Dermis blood vessel endothelial cell (primary cell): ENCODE data around the gene SHF. TPM values are rescaled to one million over a fixed set of nuclear protein-coding genes. Genes with fewer than 3 reads are reported as not detected.
"Not testable (repeated sequence)": the region's sequence is repeated elsewhere in the genome, so short reads cannot be mapped to it uniquely, and the experiment has no call there.

Experiments
- DNase-seq: peaks from one replicate; pipeline ENCODE4 v3.0.0; 2010
- total RNA-seq: library from RNA; depleted of rRNA; stranded (reverse); fragments of >200 nt; gene quantifications from 2 replicates; pipeline ENCODE4 v1.2.3, GENCODE V29; 2014

The SHF gene
- total RNA-seq, 1 donor from 2014 or later = 3.7 TPM

- no peak for DNase-seq
Measured at GRCh38 chr15:45146405-45146804, 41.4 kb downstream of the SHF start.

GRCh38 chr15:45144775-45145174 lies 43.0 kb downstream of the SHF start:
- no peak for DNase-seq

GRCh38 chr15:45143946-45144345 lies 43.8 kb downstream of the SHF start:
- no peak for DNase-seq

- DNase-seq = no peak
Measured at GRCh38 chr15:45143056-45143455, 44.7 kb downstream of the SHF start.

- DNase-seq = no peak
Measured at GRCh38 chr15:45141386-45141785, 46.4 kb downstream of the SHF start.

DNA sequence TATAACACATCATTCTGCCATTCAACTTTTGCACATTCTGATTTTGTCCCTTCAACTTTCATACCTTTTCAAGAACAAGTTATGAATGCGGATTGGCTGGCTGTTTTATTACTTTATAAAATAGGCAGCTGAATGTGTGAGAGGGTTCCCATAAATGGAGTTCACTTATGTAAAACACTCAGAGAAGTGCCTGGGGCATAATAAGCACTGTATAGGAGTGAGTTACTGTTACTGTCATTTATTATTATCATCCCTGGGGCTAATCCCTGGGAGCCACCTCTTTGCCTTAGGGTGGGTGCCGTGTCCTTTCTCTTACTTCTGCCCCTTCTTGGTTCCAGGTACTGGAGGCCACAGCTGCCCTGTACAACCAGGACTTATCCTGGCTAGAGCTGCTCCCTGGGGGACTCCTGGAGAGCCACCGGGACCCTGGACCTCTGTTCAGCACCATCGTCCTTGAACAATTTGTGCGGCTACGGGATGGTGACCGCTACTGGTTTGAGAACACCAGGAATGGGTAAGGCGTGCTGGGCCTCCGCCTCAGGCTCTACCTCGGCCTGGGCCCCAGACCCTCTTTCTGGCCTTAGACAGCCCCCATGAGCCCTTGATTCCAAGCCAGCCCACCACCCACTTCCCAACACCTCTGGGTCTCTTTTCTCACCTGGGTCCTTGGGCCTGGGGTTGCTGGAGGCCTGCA lies 47.1 kb downstream of the SHF start:
- no peak for DNase-seq

GRCh38 chr15:45139770-45140169 lies 48.0 kb downstream of the SHF start:
- no peak for DNase-seq

DNA sequence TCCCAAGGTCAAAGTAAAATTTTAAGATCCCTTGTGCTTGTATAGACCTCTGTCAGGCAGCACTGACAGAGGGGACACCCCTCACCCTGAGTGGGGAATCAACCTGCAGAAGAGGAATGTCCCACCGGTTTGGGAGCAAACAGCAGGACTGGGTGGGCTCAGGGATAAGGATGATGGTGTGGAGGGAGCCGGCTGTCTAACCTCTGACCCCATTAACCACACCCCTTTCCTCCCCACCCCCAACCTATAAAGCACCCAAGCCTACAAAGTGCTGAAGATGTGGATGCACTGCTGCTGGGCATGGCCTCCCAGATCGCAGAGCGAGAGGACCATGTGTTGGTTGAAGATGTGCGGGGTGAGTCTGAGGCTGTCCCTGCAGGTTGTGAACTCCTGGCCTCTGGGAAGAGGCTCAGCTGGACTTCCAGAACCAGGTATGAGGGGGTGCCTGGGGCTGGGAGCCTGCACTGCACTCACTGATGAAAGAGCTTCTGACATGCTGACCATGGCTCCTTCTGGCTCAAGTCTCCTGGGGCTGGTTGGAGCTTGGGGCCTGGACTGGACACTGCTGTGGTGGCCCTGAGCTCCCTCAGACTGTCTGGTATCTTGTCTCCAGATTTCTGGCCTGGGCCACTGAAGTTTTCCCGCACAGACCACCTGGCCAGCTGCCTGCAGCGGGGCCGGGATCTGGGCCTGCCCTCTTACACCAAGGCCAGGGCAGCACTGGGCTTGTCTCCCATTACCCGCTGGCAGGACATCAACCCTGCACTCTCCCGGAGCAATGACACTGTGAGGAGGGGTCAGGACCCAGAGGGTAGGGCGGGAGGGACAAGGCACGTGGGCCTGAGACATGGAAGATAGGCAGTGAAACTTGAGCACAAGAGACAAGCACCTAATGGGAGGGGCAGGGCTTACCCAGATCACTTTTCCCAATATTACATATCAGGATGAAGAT lies 48.7 kb downstream of the SHF start:
- DNase-seq = no peak

- DNase-seq = no peak
Measured at GRCh38 chr15:45137703-45138102, 50.1 kb downstream of the SHF start.

DNA sequence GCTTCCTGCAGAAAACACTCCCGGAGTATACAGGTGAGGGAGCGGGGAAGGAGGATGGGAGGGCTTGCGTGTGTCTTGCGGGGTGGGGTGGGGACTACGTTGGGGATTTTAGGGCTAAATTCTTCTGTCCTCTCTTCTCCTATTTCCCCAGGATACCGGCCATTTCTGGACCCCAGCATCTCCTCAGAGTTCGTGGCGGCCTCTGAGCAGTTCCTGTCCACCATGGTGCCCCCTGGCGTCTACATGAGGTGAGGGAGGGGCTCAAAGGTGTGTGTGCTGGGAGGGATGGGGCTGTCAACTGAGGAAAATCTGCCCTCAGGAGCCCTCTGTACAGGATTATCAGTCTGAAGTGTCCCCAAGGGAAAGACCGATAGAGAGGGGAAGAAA lies 51.4 kb downstream of the SHF start:
- no peak for DNase-seq

DNA sequence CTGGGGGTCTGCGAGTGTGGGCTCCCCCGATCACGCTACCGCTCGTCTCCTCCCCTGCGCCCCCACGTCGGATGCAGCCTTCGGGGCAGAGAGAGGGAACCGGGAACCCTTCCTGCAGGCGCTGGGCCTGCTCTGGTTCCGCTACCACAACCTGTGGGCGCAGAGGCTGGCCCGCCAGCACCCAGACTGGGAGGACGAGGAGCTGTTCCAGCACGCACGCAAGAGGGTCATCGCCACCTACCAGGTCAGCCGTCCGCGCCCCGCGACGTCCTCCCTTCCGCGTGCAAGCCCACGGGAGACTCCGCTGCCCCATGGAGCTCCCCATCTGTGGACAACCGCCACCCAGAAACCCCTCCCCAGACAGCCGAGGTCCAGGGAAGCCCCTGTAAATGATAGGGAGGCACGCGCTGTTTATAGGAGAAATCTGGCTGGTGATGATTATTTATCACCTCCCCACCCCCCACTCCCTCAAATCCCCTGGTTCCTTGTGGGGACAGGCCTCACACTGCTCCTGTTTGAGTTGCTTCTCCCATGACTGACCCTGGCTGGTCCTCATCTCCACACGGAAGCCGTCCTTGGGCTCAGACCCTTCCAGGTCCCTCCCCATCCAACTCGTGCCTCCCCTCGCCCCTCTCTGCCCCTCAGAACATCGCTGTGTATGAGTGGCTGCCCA lies 51.9 kb downstream of the SHF start:
- not testable (repeated sequence) for DNase-seq

GRCh38 chr15:45134682-45135604 lies 52.8 kb downstream of the SHF start:
- DNase-seq = no peak

GRCh38 chr15:45134046-45134445 lies 53.7 kb downstream of the SHF start:
- DNase-seq = no peak

GRCh38 chr15:45133561-45133920 lies 54.2 kb downstream of the SHF start:
- no peak for DNase-seq

DNA sequence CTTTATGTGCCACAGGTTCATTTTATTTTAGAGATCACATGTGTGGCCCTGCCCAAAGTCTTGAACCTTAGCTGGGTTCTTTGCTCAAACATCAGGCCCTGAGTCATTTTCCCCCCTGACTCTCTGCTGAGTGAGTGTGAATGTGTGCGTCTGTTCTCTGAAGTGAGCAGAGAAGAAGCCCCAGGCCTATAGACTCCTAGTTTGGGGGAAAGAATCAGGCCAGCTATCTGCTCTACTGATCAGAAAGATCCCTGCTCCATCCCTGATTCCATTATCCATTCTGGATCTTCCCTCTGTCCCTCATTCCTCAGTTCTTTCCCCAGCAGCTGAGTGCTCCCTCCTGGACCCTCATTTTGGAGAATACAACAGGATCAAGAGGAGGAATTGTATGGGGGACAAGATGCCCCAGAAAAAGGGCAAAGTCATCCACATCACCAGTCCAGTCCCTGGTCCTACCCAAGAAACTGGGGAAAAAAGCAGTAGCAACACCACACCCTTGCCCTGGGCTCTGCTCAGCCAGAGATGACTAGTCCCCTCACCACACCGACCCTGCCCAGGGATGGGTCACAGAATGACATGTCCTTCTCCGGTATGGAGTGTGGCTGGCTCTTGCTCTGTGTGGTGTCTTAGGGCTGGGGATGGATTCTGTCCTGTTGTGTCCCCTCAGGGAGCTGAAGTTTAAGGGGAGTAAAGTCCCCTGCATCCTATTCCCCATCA lies 54.8 kb downstream of the SHF start:
- no peak for DNase-seq

DNA sequence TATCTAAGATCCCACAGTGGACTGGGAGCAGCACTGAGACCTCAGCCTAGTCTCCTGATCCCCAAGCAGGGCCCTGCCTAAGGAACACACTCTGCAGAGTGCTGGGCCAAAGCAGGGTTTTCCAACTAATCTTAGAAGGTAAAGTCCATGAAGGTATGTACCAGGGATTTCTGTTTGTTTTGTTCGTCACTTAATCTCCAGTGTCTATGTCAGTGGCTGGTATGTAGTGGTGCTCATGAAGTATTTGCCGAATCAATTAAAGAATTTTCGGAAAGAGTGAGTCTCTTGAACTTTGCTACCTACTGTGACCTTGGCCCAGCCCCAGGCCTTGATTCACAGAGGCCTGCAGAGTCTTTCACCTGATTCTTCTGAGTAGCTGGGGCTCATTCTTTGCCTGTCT lies 56.3 kb downstream of the SHF start:
- no peak for DNase-seq

- no peak for DNase-seq
Measured at GRCh38 chr15:45130291-45131000, 57.3 kb downstream of the SHF start.

- no peak for DNase-seq
Measured at GRCh38 chr15:45129651-45130129, 58.1 kb downstream of the SHF start, which contains the start of the genes DUOX1 and DUOXA1. DUOX1 (plus strand) TSS chr15:45129994; CDS start chr15:45131967, 1,973 bp downstream. DUOXA1 (minus strand) TSS chr15:45129879; CDS start chr15:45123014, 6,865 bp downstream.

GRCh38 chr15:45128971-45129639 lies 58.7 kb downstream of the SHF start:
- no peak for DNase-seq
